Esophagus muscularis mucosa (tissue), 4 donors: ENCODE results near the gene COL5A3. TPM values are rescaled to one million over a fixed set of nuclear protein-coding genes. Genes with fewer than 3 reads are reported as not detected.
A peak's percentile ranks its signal among the peaks of the same experiment; 100 is the strongest.

Source experiments
- DNase-seq: peaks from one replicate; pipeline ENCODE4 v3.0.0-alpha.2; 2017; ENCODE audit errors: extremely low spot score
- H3K27ac ChIP-seq, 4 donors: fragments of 200-600 bp; sonication (generic); replicated peaks in 1 of 4; 1 replicate in 3 of 4; 2 replicates in 1 of 4; pipeline ENCODE4 v1.5.1; 2016 to 2019; ENCODE audit warnings: mild to moderate bottlenecking in 1 of 4
- H3K27me3 ChIP-seq, 4 donors: fragments of 200-600 bp; sonication (generic); one replicate each; pipeline versions ENCODE4 v1.5.1 to v1.6.0; 2016 to 2019
- H3K36me3 ChIP-seq, 4 donors: fragments of 200-600 bp; sonication (generic); one replicate each; pipeline ENCODE4 v1.5.1; 2016 to 2019
- H3K4me1 ChIP-seq, 4 donors: fragments of 200-600 bp; sonication (generic); one replicate each; pipeline ENCODE4 v1.5.1; 2016 to 2019
- H3K4me3 ChIP-seq, 4 donors: fragments of 200-600 bp; sonication (generic); 1 replicate in 2 of 4; 2 replicates in 2 of 4; pipeline ENCODE4 v1.5.1; 2016 to 2019; ENCODE audit warnings: mild to moderate bottlenecking in 4 of 4, moderate library complexity in 1 of 4
- H3K9me3 ChIP-seq, 4 donors: fragments of 200-600 bp; sonication (generic); 1 replicate in 3 of 4; 2 replicates in 1 of 4; pipeline ENCODE4 v1.5.1; 2016 to 2019
- EP300 ChIP-seq: sonication (generic); formaldehyde crosslinking; IDR thresholded peaks from one replicate; pipeline ENCODE4 v1.6.1; 2017; ENCODE audit warnings: antibody characterized with exemption
- POLR2A ChIP-seq: fragments of 450-650 bp; IDR thresholded peaks from one replicate; pipeline ENCODE4 v1.6.1; 2017; ENCODE audit warnings: antibody characterized with exemption, moderate library complexity, mild to moderate bottlenecking, low read depth
- POLR2AphosphoS5 ChIP-seq, 2 donors: sonication (generic); formaldehyde crosslinking; IDR thresholded peaks; one replicate each; pipeline ENCODE4 v1.6.1; 2017; ENCODE audit warnings: antibody characterized with exemption in 2 of 2
- WGBS: methylation state at CpG from one replicate; pipeline ENCODE4 v1.1.5; 2018; 5-methylcytosine and 5-hydroxymethylcytosine counted together
- intact Hi-C: fragments of 100-400 bp; cut with DNase I; formaldehyde crosslinking; loops from one replicate; pipeline ENCODE4 v1.15.1; 2023
- total RNA-seq, 4 donors: library from RNA; depleted of rRNA; stranded (reverse); fragments of >200 nt; gene quantifications; one replicate each; pipeline versions ENCODE4 v1.1.0 to v1.2.1, GENCODE V29; 2016
- TF ChIP-seq, protein P1 (sequence below), 3 experiments: fragments of 200-600 bp in 2 of 3; fragments of 450-650 bp in 1 of 3; sonication (generic) in 2 of 3; IDR thresholded peaks; one replicate each; pipeline ENCODE4 v1.5.1; 2017 to 2019; ENCODE audit warnings: antibody characterized with exemption in 3 of 3, mild to moderate bottlenecking in 2 of 3, moderate library complexity in 1 of 3

Gene COL5A3
- total RNA-seq = 10 to 100 TPM; 12.9 to 29.1 (median 19.5) TPM

DNA sequence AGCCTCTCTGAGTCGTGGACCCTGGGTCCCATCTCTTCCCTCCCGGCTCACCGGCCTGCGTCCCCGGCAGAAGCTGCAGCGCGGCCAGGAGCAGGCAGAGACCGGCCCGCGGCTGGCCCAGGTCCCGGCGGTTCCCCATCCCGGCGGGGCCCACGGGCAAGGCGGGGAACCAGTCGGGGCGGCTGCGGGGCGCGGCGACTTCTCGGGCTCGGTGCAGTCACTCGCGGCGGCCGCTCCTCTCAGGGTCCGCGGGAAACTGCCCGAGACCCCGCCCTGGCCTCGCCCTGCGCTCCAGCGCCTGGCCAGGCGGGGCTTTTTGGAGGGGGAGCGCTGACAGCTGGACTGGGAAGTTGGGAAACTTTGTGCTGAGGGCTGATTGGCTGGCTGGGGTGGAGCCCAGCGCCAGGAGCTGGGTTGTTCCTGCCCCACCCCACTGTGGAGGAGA lies at the start of gene COL5A3:
Gene COL5A3 (minus strand): TSS at position 258 of the 445 bp plus-strand sequence. CDS start 119 bp downstream, at position 139.
- DNase-seq = peak; percentile 92
- peak within 1 kb of the TSS; percentile 45 to 65 (median 56) for H3K4me3 ChIP-seq
- no peaks in the 10 kb centered on the region for H3K9me3 ChIP-seq
- peaks cover 0 to 97% (median 18%) of the 10 kb centered on the region in 4 donors for H3K27me3 ChIP-seq
- intact Hi-C loops = no loop called here
- H3K36me3 ChIP-seq = peaks cover 0 to 6% (median under 1%) of the 10 kb centered on the region in 4 donors
- peak within 1 kb of the TSS; percentile 65 to 81 (median 76) for H3K27ac ChIP-seq
- no CpG with 5 or more reads among the region's 38 CpGs for WGBS
- peak; percentile 54 to 60 for TF ChIP-seq POLR2AphosphoS5 (IDR thresholded peaks at IDR 0.05)
- no peak for TF ChIP-seq EP300
- TF ChIP-seq, protein P1, sequence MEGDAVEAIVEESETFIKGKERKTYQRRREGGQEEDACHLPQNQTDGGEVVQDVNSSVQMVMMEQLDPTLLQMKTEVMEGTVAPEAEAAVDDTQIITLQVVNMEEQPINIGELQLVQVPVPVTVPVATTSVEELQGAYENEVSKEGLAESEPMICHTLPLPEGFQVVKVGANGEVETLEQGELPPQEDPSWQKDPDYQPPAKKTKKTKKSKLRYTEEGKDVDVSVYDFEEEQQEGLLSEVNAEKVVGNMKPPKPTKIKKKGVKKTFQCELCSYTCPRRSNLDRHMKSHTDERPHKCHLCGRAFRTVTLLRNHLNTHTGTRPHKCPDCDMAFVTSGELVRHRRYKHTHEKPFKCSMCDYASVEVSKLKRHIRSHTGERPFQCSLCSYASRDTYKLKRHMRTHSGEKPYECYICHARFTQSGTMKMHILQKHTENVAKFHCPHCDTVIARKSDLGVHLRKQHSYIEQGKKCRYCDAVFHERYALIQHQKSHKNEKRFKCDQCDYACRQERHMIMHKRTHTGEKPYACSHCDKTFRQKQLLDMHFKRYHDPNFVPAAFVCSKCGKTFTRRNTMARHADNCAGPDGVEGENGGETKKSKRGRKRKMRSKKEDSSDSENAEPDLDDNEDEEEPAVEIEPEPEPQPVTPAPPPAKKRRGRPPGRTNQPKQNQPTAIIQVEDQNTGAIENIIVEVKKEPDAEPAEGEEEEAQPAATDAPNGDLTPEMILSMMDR (IDR thresholded peaks at IDR 0.05) = no peak
- no peak for TF ChIP-seq POLR2A
- peaks cover 10 to 55% (median 52%) of the 10 kb centered on the region in 4 donors for H3K4me1 ChIP-seq

DNA sequence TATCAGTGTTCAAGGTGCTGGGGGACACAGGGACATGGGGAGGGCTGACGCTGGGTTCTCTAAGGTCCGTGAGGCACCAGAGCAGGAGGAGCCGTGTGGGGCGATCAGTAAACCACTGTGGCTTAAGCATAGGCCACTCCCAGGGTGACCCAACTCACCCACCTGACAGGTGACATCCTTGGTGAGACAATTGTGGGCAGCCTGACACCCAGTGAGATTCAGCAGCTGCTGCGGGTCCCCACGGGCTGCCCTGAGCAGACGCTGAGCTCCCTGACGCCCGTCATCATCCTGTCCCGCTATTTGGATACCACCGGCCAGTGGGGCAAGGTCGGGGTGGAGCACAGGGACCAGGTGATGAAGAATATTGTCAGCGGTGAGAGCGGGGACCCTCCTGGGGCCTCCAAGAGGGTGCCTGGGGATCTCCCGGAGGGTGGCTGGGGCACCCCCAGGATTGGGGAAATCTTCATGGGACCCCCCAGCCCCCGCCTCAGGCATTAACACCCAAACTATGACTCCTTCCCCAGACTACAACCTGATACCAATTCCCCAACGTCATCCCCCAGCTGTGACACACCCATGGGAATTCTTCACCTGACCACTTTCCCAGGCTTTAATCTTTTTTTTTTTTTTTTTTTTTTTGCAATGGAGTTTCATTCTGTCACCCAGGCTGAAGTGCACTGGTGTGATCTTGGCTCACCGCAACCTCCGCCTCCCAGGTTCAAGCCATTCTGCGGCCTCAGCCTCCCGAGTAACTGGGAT lies 42.5 kb upstream of the COL5A3 start:
- WGBS = 83% methylated on average over 14 of the region's 21 CpGs
- H3K9me3 ChIP-seq = no peaks in the 10 kb centered on the region
- DNase-seq = no peak
- no peaks in the 10 kb centered on the region for H3K36me3 ChIP-seq
- no peak for TF ChIP-seq POLR2A
- TF ChIP-seq, protein P1 (IDR thresholded peaks at IDR 0.05) = no peak
- TF ChIP-seq EP300 = no peak
- no peak for TF ChIP-seq POLR2AphosphoS5 (IDR thresholded peaks at IDR 0.05)
- H3K4me1 ChIP-seq = no peaks in the 10 kb centered on the region
- H3K4me3 ChIP-seq = no peak overlapping the region
- peaks cover 0 to 36% (median 0%) of the 10 kb centered on the region in 4 donors for H3K27me3 ChIP-seq
- intact Hi-C loops = no loop called here
- no peak overlapping the region for H3K27ac ChIP-seq

DNA sequence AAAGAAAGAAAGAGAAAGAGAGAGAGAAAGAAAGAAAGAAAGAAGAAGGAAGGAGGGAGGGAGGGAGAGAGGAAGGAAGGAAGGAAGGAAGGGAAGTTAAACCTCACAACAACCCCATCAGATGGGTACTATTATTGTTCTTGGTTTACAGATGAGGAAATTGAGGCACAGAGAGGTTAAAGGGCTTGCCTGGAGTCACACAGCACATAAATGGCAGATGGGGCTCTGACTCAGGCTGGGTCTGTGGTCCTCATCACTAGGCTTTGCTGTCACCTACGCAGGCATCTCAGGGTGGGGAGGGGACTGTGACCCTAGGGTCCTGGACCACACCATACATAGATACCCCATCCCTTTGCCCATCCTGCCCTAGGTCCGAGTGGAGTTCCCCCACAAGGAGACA lies 39.3 kb upstream of the COL5A3 start:
- intact Hi-C loops = no loop called here
- TF ChIP-seq EP300 = no peak
- no peak for TF ChIP-seq POLR2AphosphoS5 (IDR thresholded peaks at IDR 0.05)
- TF ChIP-seq, protein P1 (IDR thresholded peaks at IDR 0.05) = no peak
- TF ChIP-seq POLR2A = no peak
- no peak for DNase-seq
- Histone ChIP-seq H3K27ac (no peak overlapping the region), H3K36me3 (no peaks in the 10 kb centered on the region), H3K4me1 (no peaks in the 10 kb centered on the region), H3K27me3 (peaks cover 0 to 50% (median 0%) of the 10 kb centered on the region in 4 donors), H3K9me3 (peaks cover 0 to 19% (median 16%) of the 10 kb centered on the region in 4 donors), H3K4me3 (no peak overlapping the region)
- WGBS = 40% methylated on average over 2 of the region's 2 CpGs

DNA sequence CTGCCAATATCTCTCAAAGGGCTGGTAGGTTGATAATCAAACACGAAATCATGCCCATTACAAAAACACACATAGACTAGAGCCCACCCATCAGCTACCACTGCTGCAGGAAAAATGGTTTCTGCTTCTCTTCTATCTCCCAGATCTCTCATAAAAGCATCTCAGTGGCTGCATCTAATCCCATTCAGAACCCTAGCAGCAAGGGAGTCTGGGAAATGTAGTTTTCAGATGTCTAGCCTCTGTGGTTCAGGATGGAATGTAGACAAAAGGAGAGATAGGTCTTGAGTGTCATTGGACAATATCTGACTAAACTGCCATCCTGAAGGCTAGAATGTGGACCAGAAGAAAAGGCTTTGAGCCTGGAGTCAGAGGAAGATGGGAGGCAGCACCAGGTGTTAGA lies 35.1 kb upstream of the COL5A3 start:
- no peaks in the 10 kb centered on the region for H3K4me1 ChIP-seq
- H3K27me3 ChIP-seq = peaks cover 0 to 50% (median 0%) of the 10 kb centered on the region in 4 donors
- TF ChIP-seq EP300 (no peak), POLR2AphosphoS5 (IDR thresholded peaks at IDR 0.05) (no peak), POLR2A (no peak)
- no peak overlapping the region for H3K27ac ChIP-seq
- intact Hi-C loops = no loop called here
- 67% methylated on average over 1 of the region's 1 CpG for WGBS
- no peak for DNase-seq
- peaks cover 0 to 61% (median 55%) of the 10 kb centered on the region in 4 donors for H3K9me3 ChIP-seq
- H3K36me3 ChIP-seq = no peaks in the 10 kb centered on the region
- H3K4me3 ChIP-seq = no peak overlapping the region

DNA sequence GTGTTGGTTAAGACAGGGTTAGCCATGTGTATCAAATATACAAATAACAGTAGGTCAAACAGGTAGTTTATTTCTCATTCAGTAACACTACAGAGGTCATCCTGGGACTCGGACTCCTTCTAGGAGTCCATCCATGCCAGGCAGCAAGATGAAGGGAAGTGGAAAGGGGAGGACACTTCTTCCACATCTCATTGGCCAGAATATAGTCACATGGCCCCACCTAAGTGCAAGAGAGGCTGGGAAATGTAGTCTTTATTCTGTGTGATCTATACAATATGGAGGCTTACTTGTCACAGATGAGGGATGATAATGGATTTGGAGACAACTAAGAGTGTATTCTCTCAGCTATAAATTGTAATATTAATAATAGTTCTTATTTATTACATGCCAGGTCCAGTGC lies 34.1 kb upstream of the COL5A3 start:
- intact Hi-C loops = no loop called here
- WGBS = 88% methylated on average over 1 of the region's 1 CpG
- Histone ChIP-seq H3K4me1 (no peaks in the 10 kb centered on the region), H3K36me3 (no peaks in the 10 kb centered on the region), H3K4me3 (no peak overlapping the region), H3K27ac (no peak overlapping the region), H3K27me3 (peaks cover 0 to 60% (median 0%) of the 10 kb centered on the region in 4 donors), H3K9me3 (peaks cover 0 to 62% (median 55%) of the 10 kb centered on the region in 4 donors)
- TF ChIP-seq POLR2A (no peak), POLR2AphosphoS5 (IDR thresholded peaks at IDR 0.05) (no peak), EP300 (no peak)
- TF ChIP-seq, protein P1 (IDR thresholded peaks at IDR 0.05) = no peak
- no peak for DNase-seq
